HEK293T (cell line): ENCODE measurements around the gene CXorf66.

Experiments used
- ELF4 ChIP-seq: fragments of 450-650 bp; IDR thresholded peaks from 2 replicates; pipeline ENCODE4 v1.6.1; 2017; ENCODE audit warnings: antibody characterized with exemption
- FOXA1 ChIP-seq: fragments of 450-650 bp; IDR thresholded peaks from 2 replicates; pipeline ENCODE4 v1.6.1; 2016; ENCODE audit warnings: mild to moderate bottlenecking
- HDGF ChIP-seq: fragments of 450-650 bp; IDR thresholded peaks from 2 replicates; pipeline ENCODE4 v1.6.1; 2017; ENCODE audit warnings: antibody characterized with exemption, borderline replicate concordance
- NFRKB ChIP-seq: fragments of 450-650 bp; IDR thresholded peaks from 2 replicates; pipeline ENCODE4 v1.6.1; 2016; ENCODE audit warnings: mild to moderate bottlenecking, moderate library complexity
- PKNOX1 ChIP-seq: fragments of 450-650 bp; IDR thresholded peaks from 2 replicates; pipeline ENCODE4 v1.6.1; 2016

- TF ChIP-seq PKNOX1 (no peak), HDGF (no peak), ELF4 (no peak), FOXA1 (no peak), NFRKB (no peak)
Observed at GRCh38 chrX:139905743-139906142, 59.6 kb downstream of the CXorf66 start.
